GM18499 (cell line): ENCODE measurements around the gene P2RX4.
"Not testable (repeated sequence)": the region's sequence is repeated elsewhere in the genome, so short reads cannot be mapped to it uniquely, and the experiment has no call there.

Experiments
- ATAC-seq: cut with Tn5 transposase; IDR thresholded peaks from one replicate; pipeline ENCODE4 v1.9.1; 2021; ENCODE audit warnings: moderate number of reproducible peaks; ENCODE audit not compliant: insufficient read depth, unreplicated experiment

P2RX4 gene

GRCh38 chr12:121209624-121210572, at the start of gene P2RX4:
P2RX4 (plus strand) TSS chr12:121210129; CDS start chr12:121210165, 36 bp downstream.
- peak; percentile 40 for ATAC-seq

- no peak for ATAC-seq
Observed at GRCh38 chr12:121162384-121162783, 47.5 kb upstream of the P2RX4 start.

GRCh38 chr12:121162985-121163384, 46.9 kb upstream of the P2RX4 start:
- ATAC-seq: no peak

- ATAC-seq: not testable (repeated sequence)
Observed at GRCh38 chr12:121164839-121165238, 45.1 kb upstream of the P2RX4 start.

- no peak for ATAC-seq
Observed at GRCh38 chr12:121165316-121165715, 44.6 kb upstream of the P2RX4 start.

- ATAC-seq: no peak
Observed at GRCh38 chr12:121166356-121166755, 43.6 kb upstream of the P2RX4 start.

GRCh38 chr12:121167232-121167820, 42.6 kb upstream of the P2RX4 start:
- no peak for ATAC-seq

- ATAC-seq: no peak
Observed at GRCh38 chr12:121167951-121168350, 42.0 kb upstream of the P2RX4 start.

GRCh38 chr12:121170151-121170550, 39.8 kb upstream of the P2RX4 start:
- no peak for ATAC-seq

GRCh38 chr12:121170611-121171260, 39.2 kb upstream of the P2RX4 start:
- ATAC-seq: no peak

GRCh38 chr12:121172145-121172544, 37.8 kb upstream of the P2RX4 start:
- no peak for ATAC-seq

- no peak for ATAC-seq
Observed at GRCh38 chr12:121175383-121176119, 34.4 kb upstream of the P2RX4 start.

GRCh38 chr12:121176826-121177529, 33.0 kb upstream of the P2RX4 start:
- ATAC-seq: no peak

GRCh38 chr12:121181181-121181580, 28.7 kb upstream of the P2RX4 start:
- no peak for ATAC-seq

GRCh38 chr12:121182222-121182893, 27.6 kb upstream of the P2RX4 start:
- no peak for ATAC-seq

- no peak for ATAC-seq
Observed at GRCh38 chr12:121184425-121184824, 25.5 kb upstream of the P2RX4 start.

- no peak for ATAC-seq
Observed at GRCh38 chr12:121184984-121185889, 24.7 kb upstream of the P2RX4 start.

GRCh38 chr12:121186826-121187225, 23.1 kb upstream of the P2RX4 start:
- ATAC-seq: no peak
